GM18526 (cell line): ENCODE data around the gene BET1.

Experiments
- POLR2A ChIP-seq: IDR thresholded peaks from 3 replicates; pipeline ENCODE4 v1.6.1; 2011; ENCODE audit not compliant: insufficient read length; ENCODE audit errors: extremely low read depth

Gene BET1, protein sequence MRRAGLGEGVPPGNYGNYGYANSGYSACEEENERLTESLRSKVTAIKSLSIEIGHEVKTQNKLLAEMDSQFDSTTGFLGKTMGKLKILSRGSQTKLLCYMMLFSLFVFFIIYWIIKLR

DNA sequence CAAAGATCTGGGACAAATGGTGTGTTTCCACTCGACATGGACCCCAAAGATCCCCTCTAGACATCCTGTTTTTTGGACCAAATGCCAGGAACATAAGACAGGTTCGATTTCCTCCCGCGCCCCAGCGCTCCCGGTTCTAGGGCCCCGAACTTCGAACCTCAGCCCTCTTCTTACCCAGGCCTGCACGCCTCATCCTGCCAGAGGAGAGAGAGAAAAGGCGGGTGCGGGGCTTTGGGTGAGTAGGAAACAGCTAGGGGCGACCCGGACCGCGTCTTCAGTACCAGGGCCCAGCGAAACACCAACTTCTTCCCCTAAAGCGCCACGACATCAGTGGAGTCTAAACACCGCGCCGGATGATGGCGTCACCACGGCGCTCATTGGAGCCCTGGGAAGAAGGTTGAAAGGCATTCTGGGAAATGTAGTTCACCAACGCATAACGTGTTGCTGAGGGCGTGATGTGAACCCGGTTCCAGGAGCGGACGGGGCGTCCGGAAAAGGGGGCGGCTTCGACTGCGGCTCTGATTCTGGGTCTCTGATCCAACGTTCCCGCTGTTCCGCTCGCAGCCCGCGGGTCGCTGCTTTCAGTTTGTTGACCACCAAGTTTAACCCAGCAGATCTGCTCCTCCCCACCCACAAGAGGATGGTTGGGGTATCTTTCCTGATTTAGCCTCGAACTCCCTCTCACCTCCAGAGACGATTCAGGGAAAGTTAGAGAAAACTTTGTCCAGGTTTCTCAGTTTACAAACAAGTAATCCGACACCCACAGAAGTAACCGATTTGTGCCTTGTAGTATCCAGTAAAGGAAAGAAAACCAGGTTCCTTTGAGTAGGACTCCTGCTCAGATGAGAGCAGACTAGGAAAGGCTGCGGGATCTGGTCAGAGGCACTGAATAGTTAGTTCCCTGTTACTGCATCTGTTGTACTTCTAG lies at the start of gene BET1:
Gene BET1, minus strand, starts transcription at position 332 of the 928 bp plus-strand sequence. Its CDS starts 139 bp downstream, at position 193.
- TF ChIP-seq POLR2A = peak; percentile 60

DNA sequence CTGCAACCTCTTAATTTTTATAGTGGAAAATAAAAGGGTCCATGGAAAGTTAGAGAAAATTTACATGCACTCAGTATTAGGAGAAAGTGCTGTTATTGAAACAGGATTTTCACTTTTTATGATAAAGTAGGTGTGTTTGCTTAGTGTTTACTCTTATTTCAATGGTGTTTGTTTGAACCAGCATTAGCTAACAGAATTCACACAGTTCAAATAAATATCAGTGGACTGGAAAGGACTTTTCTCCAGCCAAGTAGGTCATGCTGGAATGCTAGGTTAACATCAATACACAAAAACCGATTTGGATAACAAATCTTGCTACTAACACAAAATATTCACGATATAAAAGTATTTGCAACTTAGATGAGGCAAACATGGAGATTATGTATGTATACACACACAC lies 49.4 kb upstream of the BET1 start:
- TF ChIP-seq POLR2A = no peak

DNA sequence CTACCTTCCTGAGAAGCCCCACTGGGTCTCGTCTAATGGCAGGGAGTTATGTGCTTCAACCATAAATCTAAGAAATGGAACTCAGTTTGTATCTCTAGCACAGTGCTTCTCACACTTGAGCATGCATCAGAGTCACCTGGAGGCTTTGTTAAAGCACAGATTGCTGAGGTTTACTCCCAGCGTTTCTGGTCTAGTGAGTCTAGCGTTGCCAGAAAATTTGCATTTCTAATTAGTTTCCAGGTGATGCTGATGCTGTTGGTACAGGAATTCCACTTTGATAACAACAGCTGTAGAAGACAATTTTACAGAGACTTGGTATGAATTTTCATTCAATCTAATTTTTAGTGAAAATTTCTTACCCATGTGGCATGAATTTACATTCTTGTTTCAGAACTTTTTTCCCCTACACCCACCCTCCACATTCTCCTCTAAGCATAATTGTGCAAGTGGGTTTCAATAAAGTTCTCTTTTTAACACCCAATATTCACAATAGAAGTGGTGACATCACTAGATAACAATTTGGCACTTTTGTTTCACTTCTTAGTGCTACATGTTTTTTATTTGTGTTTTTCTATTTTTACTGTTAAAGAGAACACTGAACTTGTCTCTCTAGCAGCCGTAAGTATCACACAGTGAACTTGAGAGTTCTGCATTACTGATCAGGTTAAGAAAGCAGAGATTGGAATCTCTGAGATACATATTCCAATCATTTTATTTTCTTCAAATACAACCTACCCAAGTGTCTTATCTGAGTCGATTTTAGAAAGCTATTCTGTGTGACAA lies 48.4 kb upstream of the BET1 start:
- no peak for TF ChIP-seq POLR2A

DNA sequence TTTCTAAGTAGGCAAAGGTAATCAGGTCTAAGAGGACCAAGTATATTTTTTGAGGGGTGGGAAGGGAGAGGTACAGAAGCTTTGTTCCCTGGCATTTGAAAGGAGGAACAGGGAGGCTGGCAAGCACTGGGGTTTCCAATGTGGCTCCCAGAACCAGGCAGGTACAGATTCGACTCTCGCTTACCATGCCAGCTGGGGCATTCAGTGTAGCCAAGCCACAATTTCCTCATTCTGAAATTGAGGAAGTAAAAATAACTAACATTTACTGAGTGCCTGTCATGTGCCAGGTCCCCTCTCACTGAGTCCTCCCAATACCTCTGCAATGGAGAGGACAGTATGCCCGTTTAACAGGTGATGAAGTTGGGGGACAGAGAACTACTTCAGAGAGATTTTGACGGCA lies 45.9 kb upstream of the BET1 start:
- no peak for TF ChIP-seq POLR2A

DNA sequence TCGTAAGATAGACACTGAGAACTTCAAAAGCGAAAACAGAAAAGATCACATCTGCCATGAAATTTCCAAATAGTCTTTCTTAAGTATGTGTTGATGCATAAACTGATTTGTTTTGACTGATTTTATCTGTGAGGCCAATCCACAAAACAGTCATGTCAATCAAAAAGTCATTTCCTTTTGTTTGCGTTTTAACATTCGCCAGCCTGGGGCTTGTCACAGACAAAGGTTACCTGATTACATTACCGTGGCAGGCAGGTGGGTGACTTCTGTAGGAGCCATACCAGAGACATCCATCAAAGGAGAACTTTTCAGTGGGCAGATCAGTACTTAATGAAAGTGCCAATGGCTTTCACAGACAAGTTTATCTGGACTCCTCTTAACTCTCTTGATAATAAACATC lies 45.5 kb upstream of the BET1 start:
- no peak for TF ChIP-seq POLR2A

DNA sequence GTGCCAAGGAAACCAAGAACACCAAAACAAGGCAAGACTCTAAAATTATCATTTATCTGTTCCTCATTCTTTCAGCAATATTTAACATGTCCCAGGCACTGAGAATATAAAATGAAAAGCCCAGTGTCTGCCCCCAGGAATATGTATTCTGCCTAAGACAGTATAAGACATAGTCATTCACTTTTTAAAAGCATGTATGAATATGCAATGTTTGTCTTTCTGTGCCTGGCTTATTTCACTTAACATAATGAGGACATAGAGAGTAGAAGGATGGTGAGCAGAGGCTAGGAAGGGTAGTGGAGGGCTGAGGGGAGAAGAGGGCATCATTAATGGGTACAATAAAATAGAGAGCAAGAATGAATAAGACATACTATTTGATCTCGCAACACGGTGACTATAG lies 44.6 kb upstream of the BET1 start:
- no peak for TF ChIP-seq POLR2A

DNA sequence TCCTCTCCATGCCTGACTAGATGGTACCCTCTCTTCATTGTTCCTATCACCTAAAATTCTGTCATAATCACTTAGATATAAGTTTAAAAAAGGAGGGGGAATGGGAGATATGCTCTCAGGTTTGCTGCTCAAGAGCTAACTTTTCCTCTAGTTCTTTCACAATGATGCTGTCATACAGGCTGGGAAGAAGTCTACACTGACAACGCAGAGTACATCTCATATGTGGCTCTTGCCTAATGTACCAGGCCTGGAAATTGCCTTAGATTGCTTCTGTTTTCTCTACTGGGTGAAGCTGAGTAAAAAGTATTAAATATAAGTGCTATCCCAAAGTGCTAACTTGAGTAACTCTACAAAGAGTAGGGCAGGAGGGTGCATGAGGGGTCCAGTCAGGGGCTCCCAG lies 43.8 kb upstream of the BET1 start:
- no peak for TF ChIP-seq POLR2A

DNA sequence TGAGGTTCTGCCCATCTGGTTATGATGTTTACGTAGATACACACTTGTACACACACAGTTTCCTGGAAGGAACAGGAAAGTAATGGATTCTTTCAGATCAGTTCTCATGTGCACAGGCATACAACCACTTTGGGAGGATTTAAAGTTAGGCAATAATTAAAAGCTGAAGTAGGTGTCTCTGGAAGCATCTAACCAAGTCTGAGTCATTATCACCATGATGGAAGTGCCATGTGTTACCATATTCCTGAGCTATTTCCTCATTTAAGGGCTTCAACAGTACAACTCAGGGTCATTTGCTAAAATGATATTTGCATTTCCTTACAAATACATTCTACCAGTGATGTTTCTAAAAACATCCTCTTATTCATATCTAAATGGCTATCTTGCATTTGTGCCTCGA lies 41.4 kb upstream of the BET1 start:
- no peak for TF ChIP-seq POLR2A

DNA sequence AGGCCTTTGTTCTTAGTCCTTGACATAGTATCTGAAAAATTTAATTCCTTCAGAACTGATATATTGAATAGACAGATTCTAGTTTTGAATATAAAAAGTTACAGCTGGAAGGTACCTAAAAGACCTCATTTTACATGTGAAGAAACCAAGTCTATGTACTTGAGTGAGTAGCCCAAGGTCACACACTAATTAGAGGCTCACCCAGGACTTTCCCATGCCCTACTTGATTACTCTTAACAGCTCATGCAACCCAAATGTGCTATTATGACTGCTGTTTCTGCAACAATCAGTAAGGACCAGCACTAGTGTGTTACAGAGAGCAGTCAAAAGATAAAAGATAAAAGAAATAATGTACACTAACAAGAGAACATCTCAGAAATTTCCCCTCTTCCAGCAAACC lies 40.7 kb upstream of the BET1 start:
- TF ChIP-seq POLR2A = no peak

DNA sequence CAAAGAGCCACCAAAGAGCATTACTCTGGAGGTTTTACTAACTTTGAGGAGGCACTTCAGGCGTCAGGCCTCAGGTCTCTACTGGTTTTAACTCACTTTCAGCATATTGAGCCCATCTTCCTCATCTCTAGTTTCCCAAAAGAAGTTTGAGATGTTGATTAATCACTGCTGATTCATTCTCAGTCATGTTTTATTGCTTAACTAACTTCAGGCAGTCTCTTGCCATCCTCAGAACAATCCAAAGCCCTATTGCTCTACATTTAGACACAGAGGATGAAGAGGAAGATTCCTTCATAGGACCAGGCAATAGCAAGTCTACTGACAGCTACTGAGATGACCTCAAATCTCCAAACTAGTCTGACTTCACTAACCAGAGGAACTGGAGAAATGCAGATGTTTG lies 39.1 kb upstream of the BET1 start:
- no peak for TF ChIP-seq POLR2A

DNA sequence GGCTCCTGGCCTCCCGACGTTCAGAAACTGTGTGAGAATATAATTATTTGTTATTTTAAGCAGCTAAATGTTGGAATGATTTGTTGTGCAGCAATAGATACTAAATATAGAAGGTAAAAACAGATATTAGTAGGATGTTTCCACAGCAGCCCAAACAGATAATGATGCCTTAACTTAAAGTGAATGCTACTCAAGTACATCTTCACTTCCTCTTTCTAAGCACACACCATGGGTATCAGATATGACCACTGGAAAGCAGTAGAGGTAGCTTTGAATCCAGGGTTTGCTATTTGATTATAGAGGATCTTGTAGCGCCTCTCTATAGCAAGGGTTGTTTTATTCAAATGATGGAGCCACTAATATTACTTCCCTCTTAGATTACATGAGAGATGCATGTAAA lies 38.2 kb upstream of the BET1 start:
- no peak for TF ChIP-seq POLR2A

DNA sequence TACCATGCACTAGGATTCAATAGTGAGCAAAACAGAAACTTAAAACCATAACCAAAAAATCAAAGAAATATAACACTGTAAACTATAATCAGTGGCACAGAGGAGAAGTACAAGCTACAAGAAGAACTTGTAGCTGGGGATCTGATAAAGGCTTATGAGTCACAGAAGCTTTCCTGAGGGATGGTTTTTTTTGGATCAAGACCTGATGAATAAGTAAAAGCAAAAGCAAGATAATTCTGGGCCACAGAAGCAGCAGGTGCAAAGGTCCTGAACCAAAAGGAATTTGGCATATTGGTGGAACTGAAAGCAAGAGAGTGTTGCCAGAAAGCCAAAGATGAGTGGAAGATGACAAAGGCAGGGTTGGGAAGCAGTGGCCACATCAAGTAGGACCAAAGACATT lies 37.4 kb upstream of the BET1 start:
- TF ChIP-seq POLR2A = no peak

DNA sequence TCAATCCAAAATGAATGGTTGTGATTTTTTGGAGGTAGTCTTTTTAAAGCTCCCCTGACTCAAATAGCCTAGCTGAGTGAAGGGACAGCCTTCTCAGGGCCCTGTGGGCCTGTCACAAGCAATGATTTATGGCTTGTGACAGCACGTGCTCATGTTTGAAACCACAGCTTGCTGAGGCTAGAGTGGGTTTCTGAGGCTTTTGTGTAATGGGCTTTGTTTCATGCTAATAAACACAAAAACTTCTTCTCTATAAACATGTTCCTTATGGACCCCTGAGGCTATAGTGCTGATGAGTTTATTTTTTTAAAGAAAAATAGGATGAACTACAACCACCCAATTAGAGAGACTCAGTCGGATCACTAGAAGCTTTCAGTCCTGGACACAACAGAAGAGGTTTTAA lies 36.1 kb upstream of the BET1 start:
- TF ChIP-seq POLR2A = no peak

DNA sequence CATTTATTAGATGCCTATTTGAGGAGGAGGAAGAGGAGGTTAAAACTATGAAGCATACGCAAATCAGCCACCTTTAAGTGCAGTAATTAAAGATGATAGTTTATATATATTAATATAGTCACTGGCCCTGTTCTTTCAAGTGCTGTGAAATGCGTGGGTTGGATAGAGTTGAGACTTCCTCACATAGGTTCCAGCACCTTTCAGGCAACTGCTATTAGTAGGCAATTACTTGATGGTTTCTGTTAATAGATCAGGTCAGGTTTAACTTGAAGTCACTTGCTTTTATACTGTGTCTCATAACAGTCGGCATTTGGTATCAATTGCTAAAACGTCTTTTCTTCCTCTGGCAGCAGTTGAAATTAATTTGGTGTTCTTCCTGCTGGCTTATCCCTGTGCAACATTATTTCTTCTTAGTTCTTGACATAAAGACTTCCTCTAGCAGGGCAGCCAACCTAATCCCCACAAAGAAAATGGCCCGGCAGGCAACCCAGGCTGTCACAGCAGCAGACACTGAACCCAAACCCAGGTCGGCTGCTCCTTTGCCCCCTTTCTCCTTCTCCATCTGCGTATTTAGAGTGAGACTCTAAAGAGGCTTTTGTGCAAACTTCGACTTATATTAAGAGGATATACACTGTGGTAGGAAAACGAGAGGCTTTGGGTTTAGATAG lies 35.3 kb upstream of the BET1 start:
- no peak for TF ChIP-seq POLR2A

DNA sequence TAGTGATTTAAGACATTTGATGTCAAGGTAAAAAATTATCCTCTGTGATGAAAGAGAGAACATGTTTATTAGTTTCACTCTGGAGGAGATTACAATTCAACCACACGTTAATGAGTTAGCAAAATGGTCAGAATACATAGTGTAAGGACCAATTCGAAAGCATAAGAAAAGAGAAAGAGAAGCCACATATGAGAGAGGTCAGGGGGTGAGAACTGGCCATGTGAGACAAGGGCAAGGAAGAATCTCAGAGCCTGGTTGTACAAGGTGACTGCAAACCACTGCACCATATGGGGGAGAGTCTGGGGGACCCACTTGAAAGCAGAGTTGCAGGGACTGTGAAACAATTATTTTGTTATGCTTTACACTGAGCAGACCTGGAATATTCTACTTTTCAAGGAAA lies 27.7 kb upstream of the BET1 start:
- TF ChIP-seq POLR2A = no peak
